Measurements from ENCODE around the gene FLNB.

GRCh38 chr3:58175187-58175436 is 166.9 kb downstream of the FLNB start:
- TF ChIP-seq EZH2phosphoT487 (IDR thresholded peaks at IDR 0.05; ENCODE audit: insufficient read depth, low read depth) (no peak), EZH2 (IDR thresholded peaks at IDR 0.05; ENCODE audit: insufficient read depth, poor library complexity, severe bottlenecking) (no peak)

Measured in GM23248 (cell line).